GM21619 (cell line): ENCODE measurements around the gene CKAP5.

Source experiments
- ATAC-seq: cut with Tn5 transposase; IDR thresholded peaks from one replicate; pipeline ENCODE4 v1.9.1; 2021; ENCODE audit not compliant: unreplicated experiment

The CKAP5 gene

DNA sequence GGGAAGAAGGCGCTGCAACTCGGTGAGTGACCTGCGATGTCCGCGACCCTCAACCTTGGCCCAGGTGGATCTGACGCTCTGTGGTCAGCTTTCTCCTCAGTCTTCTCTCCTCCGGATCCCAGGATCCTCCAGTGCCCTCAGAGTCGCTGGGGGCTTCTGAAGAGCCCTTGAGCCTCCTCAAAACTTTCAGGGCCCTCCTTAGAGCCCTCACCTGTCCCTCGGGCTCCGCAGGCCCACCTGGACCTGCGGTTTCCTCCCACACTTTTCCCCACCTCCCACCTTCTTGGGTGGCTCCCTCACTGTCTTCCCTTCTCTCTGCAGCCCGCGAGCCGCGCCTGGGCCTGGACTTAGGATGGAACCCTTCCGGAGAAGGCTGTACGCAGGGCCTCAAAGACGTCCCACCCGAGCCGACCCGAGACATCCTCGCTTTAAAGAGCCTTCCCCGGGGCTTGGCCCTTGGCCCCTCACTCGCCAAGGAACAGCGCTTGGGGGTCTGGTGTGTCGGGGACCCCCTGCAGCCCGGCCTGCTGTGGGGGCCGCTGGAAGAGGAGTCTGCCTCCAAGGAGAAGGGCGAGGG is 144.9 kb downstream of the CKAP5 start:
- peak; percentile 5 for ATAC-seq

- ATAC-seq = peak; percentile 82
Observed at GRCh38 chr11:46700241-46701077, 145.6 kb downstream of the CKAP5 start, which contains the start of the genes ARHGAP1 and ZNF408. Gene ARHGAP1 (minus strand): TSS chr11:46700619. CDS start chr11:46696107, 4,512 bp downstream. Gene ZNF408 (plus strand): TSS chr11:46701031. CDS start chr11:46701048, 17 bp downstream.

DNA sequence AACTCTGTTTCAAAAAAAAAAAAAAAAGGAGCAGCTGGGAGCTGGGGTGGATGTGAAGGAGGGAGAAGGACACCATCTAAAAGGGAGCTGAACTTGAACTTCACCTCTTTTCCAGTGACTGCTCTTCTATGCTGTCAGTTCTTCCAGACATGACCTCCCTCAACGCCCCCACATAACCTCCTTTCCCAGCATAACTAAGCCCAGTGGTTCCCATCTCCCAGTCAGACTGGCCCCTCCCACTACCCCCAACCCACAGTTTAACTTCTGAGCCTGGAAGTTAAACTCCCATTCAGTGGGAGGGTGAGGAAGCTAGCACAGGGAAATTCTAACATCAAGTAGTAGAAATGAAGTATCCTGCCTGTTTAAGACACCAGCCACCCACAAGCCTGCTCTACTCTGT is 147.5 kb downstream of the CKAP5 start:
- ATAC-seq = no peak

GRCh38 chr11:46697723-46698122 is 148.4 kb downstream of the CKAP5 start:
- no peak for ATAC-seq

- no peak for ATAC-seq
Observed at GRCh38 chr11:46697303-46697702, 148.8 kb downstream of the CKAP5 start.

DNA sequence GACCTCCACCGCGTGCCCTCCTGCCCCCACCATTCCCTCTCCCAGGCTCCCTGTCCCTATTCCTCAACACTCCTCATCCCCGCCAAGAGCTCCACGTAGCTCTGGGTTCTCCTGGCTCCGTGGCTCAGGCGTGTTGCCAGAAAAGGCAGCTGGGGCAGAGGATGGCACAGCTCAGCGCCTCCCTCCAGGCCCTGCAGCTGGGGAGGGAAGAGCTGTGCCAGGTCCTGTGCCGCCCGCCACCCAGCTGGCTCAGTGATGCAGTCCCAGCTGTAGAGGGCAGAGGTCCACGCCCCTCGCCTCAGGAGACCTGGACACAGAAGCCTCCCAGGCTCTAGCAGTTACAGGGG is 149.9 kb downstream of the CKAP5 start:
- ATAC-seq = no peak

GRCh38 chr11:46695345-46696211 is 150.5 kb downstream of the CKAP5 start:
- ATAC-seq = no peak

DNA sequence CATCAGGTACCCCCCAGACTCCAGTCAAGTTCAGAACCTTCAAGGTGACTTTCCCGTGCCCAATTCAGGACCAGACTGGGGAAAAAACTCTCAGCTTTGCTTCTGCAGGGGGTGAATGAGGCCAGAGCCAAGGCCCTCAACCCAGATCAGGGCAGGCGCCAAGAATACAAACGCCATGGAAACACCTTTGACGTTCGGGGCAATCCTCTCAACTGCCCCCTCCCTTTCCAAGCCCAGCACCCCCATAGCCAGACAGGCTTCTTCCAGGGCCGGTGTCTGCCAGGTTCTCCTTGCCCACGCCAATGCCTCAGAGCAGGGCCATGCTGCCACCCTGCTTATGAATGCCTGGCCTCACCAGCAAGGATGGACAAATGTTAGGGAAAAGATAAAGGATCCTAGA is 151.5 kb downstream of the CKAP5 start:
- no peak for ATAC-seq

DNA sequence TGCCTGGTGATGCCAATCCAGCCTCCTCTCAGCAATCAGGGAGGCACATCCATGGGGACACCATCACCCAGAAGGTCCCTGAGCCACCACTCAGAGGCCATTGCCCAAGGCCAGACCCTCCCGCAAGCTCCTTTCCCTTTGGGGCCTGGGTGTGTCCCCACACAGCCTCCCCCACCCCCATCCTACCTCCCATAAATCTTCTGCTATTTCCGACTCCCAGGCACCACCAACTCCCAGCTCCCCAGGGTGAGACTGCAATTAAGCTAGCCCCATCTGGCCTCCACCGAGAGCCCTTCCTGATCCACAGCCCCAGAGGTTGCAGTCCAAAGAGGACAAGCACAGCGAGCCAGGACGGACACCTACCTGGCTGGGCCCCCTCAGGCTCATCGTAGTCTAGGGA is 152.0 kb downstream of the CKAP5 start:
- ATAC-seq = no peak

GRCh38 chr11:46693597-46694012 is 152.5 kb downstream of the CKAP5 start:
- ATAC-seq = no peak
